HG03457 (cell line): ENCODE results near the gene GMDS.
"Not testable (repeated sequence)": the region's sequence is repeated elsewhere in the genome, so short reads cannot be mapped to it uniquely, and the experiment has no call there.

Experiments used
- ATAC-seq: cut with Tn5 transposase; IDR thresholded peaks from one replicate; pipeline ENCODE4 v1.9.1; 2021; ENCODE audit warnings: moderate number of reproducible peaks; ENCODE audit not compliant: unreplicated experiment

GMDS gene

DNA sequence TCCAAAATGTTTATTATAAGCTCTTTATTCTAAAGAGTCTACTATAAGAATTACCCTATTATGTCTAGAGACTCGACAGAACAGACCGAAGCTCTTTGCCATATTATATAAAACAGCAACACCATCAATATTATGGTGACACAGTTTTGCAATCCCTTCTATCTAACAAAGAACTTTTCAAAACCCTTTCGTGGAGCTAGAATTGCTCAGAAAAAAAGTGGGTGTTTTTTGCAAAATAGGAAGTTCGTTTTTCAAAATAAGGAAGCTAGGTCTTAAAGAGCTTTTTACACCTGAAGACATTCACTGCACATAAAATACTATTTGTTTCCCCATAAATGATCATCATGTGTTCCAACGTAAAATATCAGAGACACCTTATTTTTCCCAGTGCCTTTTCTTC lies 395.7 kb downstream of the GMDS start:
- ATAC-seq: no peak

DNA sequence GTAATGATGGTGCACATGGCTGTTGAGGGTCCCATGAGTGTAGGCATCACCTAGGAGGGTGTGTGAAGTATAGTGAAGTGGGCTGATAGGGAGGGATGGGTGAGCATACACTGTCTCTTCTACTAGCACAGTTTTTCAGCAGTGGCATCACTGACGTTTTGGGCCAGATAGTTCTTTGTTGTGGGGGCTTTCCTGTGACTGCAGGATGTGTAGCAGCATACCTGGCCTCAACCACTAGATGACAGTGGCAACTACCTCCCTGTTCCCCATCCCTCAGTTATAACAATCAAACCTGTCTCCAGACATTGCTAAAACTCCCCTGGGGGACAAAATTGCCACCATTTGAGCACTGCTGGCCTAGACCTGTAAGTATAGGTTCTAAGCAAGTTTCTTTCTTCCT lies 396.7 kb downstream of the GMDS start:
- ATAC-seq: no peak

GRCh38 chr6:1846611-1847010 lies 398.8 kb downstream of the GMDS start:
- no peak for ATAC-seq

GRCh38 chr6:1845543-1845942 lies 399.9 kb downstream of the GMDS start:
- not testable (repeated sequence) for ATAC-seq

DNA sequence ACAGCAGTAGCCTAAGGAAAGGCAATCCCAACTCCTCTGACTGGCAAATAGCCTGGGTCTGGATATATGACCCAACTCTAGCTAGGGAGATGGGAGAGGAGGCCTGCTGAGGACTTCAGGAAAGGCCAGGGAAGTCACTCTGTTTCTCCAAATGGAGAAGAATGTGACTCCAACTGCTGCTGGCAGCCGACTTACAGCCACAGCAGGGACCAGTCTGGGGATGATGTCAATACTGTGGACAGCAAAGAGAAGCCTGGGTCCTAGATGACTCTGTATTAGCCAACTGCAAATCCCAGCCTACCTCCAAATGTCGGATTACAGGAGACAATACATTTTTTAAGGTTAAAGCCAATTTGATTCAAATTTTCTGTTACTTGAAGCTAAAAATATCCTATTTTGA lies 403.1 kb downstream of the GMDS start:
- ATAC-seq: no peak

GRCh38 chr6:1841136-1841535 lies 404.3 kb downstream of the GMDS start:
- ATAC-seq: no peak

DNA sequence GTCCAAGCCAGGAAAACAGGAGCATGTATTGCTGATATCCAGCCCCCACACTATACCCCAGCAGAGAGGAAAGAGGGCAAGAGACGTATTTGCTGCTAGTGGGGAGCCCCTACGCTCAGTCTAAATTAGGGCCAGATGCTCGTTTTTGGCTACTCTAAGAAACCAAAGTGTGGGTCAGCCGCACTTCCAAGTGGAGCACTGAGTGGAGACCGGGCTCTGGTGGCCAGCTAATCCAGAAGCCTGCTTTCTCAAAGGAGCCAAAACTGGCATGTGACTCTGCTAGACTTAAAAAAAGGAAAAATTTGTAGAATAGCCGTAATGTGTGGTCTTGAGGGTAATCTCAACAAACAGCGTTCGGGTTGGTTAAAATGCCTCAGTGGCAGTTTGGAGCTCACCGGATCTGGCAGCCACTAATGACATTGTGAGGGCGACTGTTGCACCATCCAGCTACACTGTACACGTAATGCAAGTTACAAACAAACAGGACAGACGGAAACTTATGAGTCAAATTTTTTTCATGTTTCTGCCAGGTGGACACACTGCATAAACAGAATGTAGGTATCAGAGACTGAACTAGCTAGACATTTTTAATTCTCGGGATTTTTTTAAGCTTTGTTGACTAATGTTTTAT lies 404.8 kb downstream of the GMDS start:
- ATAC-seq: no peak

DNA sequence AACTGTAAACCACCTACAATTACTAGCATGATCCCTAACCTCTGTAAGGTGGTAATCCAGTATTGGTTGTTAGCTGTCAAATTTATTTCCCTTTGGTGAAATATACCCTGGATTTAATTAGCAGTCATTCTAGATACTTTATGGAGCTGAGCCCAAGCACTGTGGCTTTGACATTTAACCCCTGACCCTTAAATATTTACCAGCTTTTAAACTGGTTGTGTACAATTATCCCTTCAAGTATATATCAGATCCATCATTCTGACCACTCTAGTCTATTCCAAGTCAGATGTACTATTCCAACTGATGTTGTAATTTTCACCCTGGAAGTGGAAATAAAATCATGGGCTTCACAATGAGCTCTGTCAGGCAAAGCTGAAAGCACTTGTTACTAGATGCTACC lies 406.0 kb downstream of the GMDS start:
- no peak for ATAC-seq

DNA sequence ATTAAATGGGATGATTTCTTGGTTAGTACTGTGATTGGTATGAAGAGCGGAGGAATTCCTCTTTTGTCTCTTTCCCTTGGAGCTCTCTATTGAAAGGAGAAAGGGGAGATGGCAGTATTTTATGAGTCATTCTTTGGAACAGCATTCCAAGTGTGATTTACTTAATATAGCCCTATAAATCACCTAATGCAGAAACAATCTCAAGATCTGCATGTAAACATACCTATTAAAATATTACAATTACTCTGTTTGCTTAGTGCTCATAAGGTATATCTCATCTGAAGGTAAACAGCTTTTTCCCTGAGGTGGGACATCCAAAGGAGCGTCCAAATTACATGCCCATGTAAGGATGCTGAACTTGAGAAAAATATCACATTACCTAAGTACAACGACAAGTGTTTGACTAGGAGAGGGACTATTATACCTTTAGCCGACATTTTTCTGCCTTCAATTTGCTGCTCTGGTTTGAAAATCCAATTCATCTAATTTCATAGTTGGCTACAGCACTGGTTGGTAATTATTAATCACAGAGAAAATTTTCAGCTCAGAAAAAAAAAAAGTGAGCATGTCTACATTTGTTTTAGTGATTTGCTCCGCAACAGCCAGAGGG lies 406.7 kb downstream of the GMDS start:
- no peak for ATAC-seq

DNA sequence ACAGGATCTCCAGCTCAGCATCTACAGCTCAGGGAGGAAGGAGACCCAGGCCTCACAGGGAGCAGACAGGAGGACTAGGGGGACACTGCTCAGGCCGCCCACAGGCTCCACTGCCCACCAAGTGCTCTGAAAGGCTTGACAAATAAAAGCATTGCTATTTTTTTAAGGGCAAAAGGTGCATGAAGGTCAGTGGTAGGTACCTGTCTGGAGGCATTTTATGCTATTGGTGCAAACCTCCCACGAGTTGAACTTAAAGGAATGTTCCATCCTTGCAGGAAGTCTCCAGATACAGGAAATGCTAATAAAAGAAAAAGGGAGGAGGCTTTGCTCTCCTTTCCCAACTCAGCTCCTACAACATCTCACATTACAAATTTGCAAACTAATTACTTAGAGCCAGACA lies 407.6 kb downstream of the GMDS start:
- no peak for ATAC-seq

GRCh38 chr6:1836690-1837089 lies 408.7 kb downstream of the GMDS start:
- no peak for ATAC-seq

DNA sequence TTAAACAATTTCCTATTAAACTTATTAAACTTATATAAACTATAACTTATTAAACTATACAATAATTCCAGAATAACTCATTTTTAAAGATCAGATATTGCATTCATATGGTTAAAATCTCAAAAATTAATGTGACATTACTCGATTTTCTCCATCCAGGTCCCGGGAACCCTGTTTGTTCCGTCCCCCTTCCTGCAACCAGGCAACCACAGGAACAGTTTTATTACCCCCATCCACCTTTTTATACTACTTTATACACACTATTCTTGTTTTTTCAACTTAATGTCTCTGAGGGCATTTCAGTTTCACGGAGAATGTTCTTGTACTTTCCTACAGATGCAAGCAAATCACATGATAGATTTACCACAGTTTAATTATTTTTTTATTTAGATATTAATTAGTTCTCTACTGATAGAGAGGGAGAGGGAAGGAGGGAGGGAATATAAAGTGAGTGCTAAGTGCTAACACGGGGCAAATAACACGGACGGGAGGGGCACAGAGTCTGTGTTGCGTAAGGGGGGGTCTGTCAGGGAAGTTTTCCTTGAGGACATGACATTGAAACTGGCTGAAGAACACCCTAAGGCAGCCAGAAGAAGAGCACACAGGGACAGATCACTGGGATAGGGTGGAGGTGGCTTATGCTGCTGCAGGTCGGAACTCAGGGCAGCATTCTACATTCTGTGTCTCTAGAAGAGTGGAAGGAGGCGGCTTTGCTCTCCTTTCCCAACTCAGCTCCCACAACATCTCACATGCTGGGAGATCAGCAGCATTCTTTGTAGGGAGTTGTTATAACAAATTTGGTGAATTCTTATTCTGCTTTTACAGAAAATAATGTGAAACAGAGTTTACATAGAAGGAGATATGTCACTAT lies 410.5 kb downstream of the GMDS start:
- no peak for ATAC-seq

DNA sequence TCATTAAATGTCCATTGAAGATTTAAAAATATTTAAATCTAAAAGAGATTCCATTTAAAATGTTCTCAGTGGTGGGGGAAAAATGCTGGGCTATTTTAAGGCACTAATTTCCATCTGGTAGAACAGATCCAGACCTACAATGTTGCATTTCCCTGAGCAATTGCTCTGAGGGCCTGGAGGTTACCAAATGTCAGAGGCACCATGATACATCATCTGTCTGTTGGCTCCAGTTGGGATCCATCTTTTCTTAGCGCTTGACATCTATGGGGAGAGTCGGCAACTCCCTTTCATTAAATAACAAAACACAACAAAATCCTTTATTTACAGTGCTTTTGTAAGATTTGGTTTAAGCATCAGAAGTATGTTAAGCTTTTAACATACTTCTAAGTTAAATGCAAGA lies 411.2 kb downstream of the GMDS start:
- ATAC-seq: no peak

DNA sequence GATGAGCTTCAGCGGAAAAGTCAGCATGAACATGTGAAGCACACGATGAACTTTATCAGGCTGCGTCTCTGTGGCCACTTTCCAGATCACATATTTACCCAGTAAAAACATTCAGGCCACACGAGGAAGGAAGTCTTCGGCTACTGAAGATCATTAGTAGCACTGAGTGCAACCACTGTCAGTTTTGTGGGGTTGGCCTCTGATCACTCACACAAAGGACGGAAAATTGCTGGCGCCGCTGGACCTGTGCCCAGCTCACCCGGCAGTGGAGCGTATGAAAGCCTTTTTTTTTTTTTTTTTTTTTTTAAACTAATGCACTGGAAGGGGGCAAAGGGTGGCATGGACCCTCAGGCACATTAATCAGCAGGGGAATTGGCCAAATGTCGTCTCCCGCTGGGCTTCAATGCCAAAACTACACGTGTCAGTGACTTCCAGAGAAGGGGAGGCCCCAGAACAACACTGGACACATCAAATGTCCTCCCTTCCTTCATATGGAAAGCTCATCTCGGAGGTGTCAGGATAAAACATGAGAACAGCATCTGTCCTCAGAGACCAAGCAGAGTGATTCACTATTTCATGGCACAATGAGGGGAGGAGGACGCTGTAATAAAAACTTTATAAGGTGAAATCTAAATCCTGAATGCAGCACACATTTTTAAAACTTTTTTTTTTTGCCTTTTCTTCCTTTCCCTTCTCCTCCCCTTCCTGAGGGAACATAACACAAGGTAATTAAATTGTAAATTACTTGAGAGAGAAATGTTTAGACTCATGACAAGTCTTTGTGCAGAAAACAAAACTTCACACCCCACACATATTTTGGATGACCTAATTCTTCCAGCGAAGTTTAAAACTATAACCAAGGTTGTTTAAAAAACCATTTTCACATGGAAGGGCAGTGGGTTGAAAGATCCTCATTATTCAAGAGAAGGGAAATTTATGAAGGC lies 412.3 kb downstream of the GMDS start:
- ATAC-seq: no peak

DNA sequence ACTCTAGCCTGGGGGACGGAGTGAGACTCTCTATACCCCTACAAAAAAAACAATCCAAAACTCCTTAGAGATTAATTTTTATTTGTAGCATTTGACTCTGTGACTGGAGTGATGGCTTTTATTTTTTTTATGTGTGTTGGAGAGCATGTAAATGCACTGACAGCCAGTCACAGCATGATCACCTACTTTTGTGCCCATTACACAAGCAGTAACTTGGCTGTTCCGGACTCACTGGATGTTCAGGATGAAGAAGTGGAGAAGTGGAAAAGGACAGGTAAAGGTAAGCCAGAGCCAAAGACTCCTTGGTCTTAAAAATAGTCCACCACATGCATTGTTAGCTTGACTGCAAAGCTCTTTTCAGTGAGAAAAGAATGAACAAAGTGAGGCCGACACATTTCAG lies 413.0 kb downstream of the GMDS start:
- no peak for ATAC-seq

GRCh38 chr6:1827984-1828793 lies 417.2 kb downstream of the GMDS start:
- ATAC-seq: no peak

DNA sequence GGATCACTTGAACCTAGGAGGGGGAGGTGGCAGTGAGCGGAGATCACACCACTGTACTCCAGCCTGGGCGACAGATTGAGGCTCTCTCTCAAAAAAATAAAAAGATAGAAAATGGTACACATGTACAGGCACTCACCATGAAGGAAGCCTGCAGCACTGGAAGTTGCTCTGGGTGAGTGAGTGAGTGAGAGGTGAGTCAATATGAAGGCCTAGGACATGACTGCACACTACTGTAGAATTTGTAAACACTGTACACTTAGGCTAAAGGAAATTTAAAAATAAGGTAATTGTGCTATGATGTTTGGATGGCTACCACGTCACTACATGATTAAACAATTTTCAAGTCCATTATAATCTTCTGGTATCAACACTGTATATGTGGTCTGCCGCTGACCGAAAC lies 419.5 kb downstream of the GMDS start:
- ATAC-seq: no peak

DNA sequence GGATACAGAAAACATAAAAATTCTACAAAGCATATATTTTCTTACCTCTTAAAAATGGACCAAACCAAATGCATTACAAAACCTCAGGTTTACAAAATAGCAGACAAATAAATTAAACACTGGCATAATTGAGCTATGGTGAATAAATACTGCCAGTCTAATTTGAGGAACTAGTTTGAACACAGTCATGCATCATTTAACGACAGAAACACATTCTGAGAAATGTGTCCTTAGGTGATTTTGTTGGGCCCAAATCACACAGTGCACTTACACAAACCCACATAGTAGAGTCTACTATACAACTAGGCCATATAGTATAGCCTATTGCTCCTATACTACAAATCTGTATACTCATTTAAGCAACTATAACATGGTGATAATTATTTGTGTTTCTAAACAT lies 420.1 kb downstream of the GMDS start:
- no peak for ATAC-seq

- ATAC-seq: no peak
Observed at GRCh38 chr6:1821513-1822183, 423.8 kb downstream of the GMDS start.

GRCh38 chr6:1821164-1821512 lies 424.3 kb downstream of the GMDS start:
- ATAC-seq: no peak
